ENCODE results near the gene LYSMD4. TPM values are rescaled to one million over a fixed set of nuclear protein-coding genes. Genes with fewer than 3 reads are reported as not detected.

LYSMD4 gene
- total and polyA plus RNA-seq, 2 donors (not counting 1 experiment from before 2014, with no cell fraction given) = 7.0 to 12.6 TPM

GRCh38 chr15:99677540-99678134 is 55.6 kb downstream of the LYSMD4 start:
- TF ChIP-seq EZH2 (IDR thresholded peaks at IDR 0.05; ENCODE audit: low read length, missing control alignments) (no peak), CTCF (conservative IDR thresholded peaks at IDR 0.05 in 1 of 2, IDR thresholded peaks at IDR 0.05 in 1 of 2; ENCODE audit: low read depth in 1 of 2, low read length in 2 of 2) (no peak)
- peak in 1 of 2 donors; percentile 15 for DNase-seq (ENCODE audit: low read depth in 2 of 2)
- no peaks in the 10 kb centered on the region for H3K9me3 ChIP-seq (ENCODE audit: control insufficient read depth, insufficient read depth, low read depth, low read length)
- no peaks in the 10 kb centered on the region for H3K4me1 ChIP-seq (ENCODE audit: control insufficient read depth, extremely low read depth, insufficient read depth, low read length)
- peaks cover 4% of the 10 kb centered on the region for H3K36me3 ChIP-seq (ENCODE audit: control insufficient read depth, insufficient read depth, low read length)
- no peak overlapping the region for H2AFZ ChIP-seq (ENCODE audit: low read length)
- no peak overlapping the region for H3K4me3 ChIP-seq (replicated peaks in 1 of 4; ENCODE audit: control extremely low read depth in 1 of 4, insufficient read depth in 1 of 4, low read depth in 3 of 4, low read length in 4 of 4)
- H3K27me3 ChIP-seq (ENCODE audit: control insufficient read depth, insufficient read depth, low read length) = no peaks in the 10 kb centered on the region
- H3K27ac ChIP-seq (ENCODE audit: insufficient read depth, low read length) = no peak overlapping the region
- H3K9ac ChIP-seq (ENCODE audit: insufficient read depth, low read length) = no peak overlapping the region
- no peak overlapping the region for H3K4me2 ChIP-seq (ENCODE audit: extremely low read depth, insufficient read depth, low read length)
- no peaks in the 10 kb centered on the region for H3K79me2 ChIP-seq (ENCODE audit: control insufficient read depth, insufficient read depth, low read length)
- no peaks in the 10 kb centered on the region for H4K20me1 ChIP-seq (ENCODE audit: control insufficient read depth, extremely low read depth, insufficient read depth, low read length)

Other genes with a start within 250 kb of the LYSMD4 start
- 14.9 and 24.6 TPM in 2 replicates for gene MEF2A, start 167.5 kb downstream of the LYSMD4 start, total RNA-seq
- gene MEF2A, start 167.5 kb downstream of the LYSMD4 start, polyA plus RNA-seq = 33.5 and 40.4 TPM in 2 replicates

Data from fibroblast of lung (primary cell).